ENCODE results near the gene MCC.

MCC gene

GRCh38 chr5:113031104-113031503 lies 457.1 kb downstream of the MCC start:
- no peak for DNase-seq (ENCODE audit: low read depth)

GRCh38 chr5:113029614-113030013 lies 458.6 kb downstream of the MCC start:
- DNase-seq (ENCODE audit: low read depth) = no peak

- DNase-seq (ENCODE audit: low read depth) = no peak
These were observed 460.8 kb downstream of the MCC start for GRCh38 chr5:113027431-113027830.

- no peak for DNase-seq (ENCODE audit: low read depth)
These were observed 461.2 kb downstream of the MCC start for GRCh38 chr5:113027015-113027414.

- no peak for DNase-seq (ENCODE audit: low read depth)
These were observed 462.0 kb downstream of the MCC start for GRCh38 chr5:113026211-113026610.

GRCh38 chr5:113025596-113025995 lies 462.7 kb downstream of the MCC start:
- DNase-seq (ENCODE audit: low read depth) = no peak

- DNase-seq (ENCODE audit: low read depth) = no peak
These were observed 464.1 kb downstream of the MCC start for GRCh38 chr5:113024076-113024697.

- DNase-seq (ENCODE audit: low read depth) = peak; percentile 78
These were observed 465.6 kb downstream of the MCC start for GRCh38 chr5:113022661-113023060.

- peak; percentile 94 for DNase-seq (ENCODE audit: low read depth)
These were observed 467.6 kb downstream of the MCC start for GRCh38 chr5:113020461-113021273.

- DNase-seq (ENCODE audit: low read depth) = peak; percentile 36
These were observed 470.2 kb downstream of the MCC start for GRCh38 chr5:113017881-113018635.

- DNase-seq (ENCODE audit: low read depth) = no peak
These were observed 482.8 kb downstream of the MCC start for GRCh38 chr5:113005454-113005853.

GRCh38 chr5:113003763-113004162 lies 484.5 kb downstream of the MCC start:
- DNase-seq (ENCODE audit: low read depth) = no peak

- DNase-seq (ENCODE audit: low read depth) = no peak
These were observed 485.8 kb downstream of the MCC start for GRCh38 chr5:113002423-113002822.

- peak; percentile 70 for DNase-seq (ENCODE audit: low read depth)
These were observed 487.8 kb downstream of the MCC start for GRCh38 chr5:113000466-113000865.

GRCh38 chr5:112998296-112998695 lies 490.0 kb downstream of the MCC start:
- DNase-seq (ENCODE audit: low read depth) = no peak

- DNase-seq (ENCODE audit: low read depth) = peak; percentile 23
These were observed 491.4 kb downstream of the MCC start for GRCh38 chr5:112996830-112997374.

GRCh38 chr5:112995764-112996618 lies 492.3 kb downstream of the MCC start:
- peak; percentile 77 for DNase-seq (ENCODE audit: low read depth)

GRCh38 chr5:112986224-112986623 lies 502.0 kb downstream of the MCC start:
- no peak for DNase-seq (ENCODE audit: low read depth)

- no peak for DNase-seq (ENCODE audit: low read depth)
These were observed 504.9 kb downstream of the MCC start for GRCh38 chr5:112983363-112983762.

- DNase-seq (ENCODE audit: low read depth) = no peak
These were observed 508.5 kb downstream of the MCC start for GRCh38 chr5:112979723-112980122.

- peak; percentile 27 for DNase-seq (ENCODE audit: low read depth)
These were observed 509.4 kb downstream of the MCC start for GRCh38 chr5:112978836-112979235.

- no peak for DNase-seq (ENCODE audit: low read depth)
These were observed 510.8 kb downstream of the MCC start for GRCh38 chr5:112977440-112977861.
